Measurements from ENCODE around the gene DENND1A.
A peak's percentile ranks its signal among the peaks of the same experiment; 100 is the strongest.

DENND1A gene

DNA sequence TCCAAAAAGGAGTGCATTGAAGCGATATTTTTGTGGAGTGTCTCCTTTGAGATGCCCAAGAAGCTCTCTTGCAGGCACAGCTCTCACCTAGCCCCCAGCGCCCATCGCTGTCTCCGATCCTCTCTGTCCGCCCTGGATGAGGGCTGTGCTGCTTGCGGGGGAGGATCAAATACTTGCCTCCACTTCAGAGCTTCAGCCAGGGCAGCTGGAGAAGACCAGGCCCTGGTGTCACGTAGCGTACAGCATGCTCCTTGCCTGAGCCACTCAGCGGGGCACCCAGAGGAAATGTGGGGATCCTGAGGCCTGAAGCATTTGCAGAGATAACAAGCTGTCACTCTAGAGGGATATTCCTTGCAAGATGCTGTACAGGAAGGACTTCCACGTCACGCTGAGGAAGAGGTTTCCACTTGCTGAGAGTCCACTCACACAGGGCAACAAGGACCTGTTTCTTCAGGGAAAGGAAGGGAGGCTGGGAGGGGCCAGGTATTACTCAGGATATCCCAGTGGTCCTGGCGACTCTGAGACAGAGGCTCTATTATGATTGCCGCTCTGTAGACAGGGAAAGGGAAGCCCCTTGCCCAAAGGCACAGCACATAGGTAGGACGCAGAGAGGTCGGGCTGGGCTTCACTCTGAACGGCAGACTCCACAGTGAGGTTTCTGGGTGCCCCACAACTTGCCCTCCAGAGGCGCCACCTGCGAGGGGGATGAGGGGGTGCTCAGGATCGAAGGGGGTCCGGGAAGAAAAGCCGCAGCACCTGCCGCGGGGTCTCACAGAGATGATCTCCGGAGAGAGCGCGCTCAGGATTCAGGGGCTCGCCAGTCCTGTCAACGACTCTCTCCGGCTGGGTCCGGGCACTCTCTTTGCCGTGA is 510.0 kb downstream of the DENND1A start:
- Mint-ChIP-seq H3K27me3 (ENCODE audit: low read depth, poor library complexity) (peaks cover 11% of the 10 kb centered on the region), H3K4me3 (no peak overlapping the region), H3K9me3 (no peaks in the 10 kb centered on the region), H3K27ac (no peak overlapping the region), H3K36me3 (ENCODE audit: low read depth) (peaks cover 4% of the 10 kb centered on the region), H3K4me1 (peaks cover 73% of the 10 kb centered on the region)
- no peak for DNase-seq
- TF ChIP-seq, protein P1, sequence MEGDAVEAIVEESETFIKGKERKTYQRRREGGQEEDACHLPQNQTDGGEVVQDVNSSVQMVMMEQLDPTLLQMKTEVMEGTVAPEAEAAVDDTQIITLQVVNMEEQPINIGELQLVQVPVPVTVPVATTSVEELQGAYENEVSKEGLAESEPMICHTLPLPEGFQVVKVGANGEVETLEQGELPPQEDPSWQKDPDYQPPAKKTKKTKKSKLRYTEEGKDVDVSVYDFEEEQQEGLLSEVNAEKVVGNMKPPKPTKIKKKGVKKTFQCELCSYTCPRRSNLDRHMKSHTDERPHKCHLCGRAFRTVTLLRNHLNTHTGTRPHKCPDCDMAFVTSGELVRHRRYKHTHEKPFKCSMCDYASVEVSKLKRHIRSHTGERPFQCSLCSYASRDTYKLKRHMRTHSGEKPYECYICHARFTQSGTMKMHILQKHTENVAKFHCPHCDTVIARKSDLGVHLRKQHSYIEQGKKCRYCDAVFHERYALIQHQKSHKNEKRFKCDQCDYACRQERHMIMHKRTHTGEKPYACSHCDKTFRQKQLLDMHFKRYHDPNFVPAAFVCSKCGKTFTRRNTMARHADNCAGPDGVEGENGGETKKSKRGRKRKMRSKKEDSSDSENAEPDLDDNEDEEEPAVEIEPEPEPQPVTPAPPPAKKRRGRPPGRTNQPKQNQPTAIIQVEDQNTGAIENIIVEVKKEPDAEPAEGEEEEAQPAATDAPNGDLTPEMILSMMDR (IDR thresholded peaks at IDR 0.05) = no peak

DNA sequence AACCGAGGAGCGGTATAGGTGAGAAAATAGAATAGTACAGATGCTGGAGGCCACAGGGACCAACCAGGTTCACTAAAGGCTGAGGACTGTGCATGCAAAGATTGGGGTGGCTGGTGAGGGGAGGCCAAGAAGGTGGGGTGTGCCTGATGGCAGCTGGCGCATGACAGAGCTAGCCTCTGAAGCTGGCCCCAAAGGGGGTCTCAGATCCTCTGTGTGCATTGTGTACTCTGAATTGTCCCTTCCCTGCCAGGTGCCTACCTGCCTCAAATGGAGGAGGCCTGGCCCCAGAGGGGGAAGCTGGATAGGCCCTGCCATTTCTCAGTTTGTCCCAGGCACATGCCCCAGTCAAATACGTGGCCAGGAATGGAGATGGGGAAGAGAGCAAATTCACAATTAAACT is 510.8 kb downstream of the DENND1A start:
- H3K4me3 Mint-ChIP-seq = no peak overlapping the region

DNA sequence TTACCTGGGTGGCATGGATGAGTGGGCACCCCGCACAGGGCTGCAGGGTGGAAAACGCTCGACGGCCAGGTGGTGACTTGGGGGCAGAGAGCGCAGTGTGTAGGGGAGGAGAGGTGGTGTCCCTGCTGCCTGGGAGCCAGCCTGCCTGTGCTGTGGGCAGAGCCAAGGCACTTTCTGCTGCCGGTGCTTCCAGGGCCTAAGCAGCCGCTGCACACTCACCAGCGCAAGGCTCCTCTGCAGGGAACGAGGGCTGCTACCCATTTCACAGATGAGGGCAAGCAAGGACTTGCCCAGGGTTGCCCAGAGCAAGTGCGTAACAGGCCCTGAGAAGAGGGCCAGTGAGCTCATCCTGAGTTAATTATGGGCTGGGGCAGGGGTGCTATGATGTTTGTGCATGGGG is 511.4 kb downstream of the DENND1A start:
- peaks cover 82% of the 10 kb centered on the region for H3K4me1 Mint-ChIP-seq
- DNase-seq = no peak
- H3K9me3 Mint-ChIP-seq = no peaks in the 10 kb centered on the region
- H3K27ac Mint-ChIP-seq = peak overlapping the region; percentile 74
- H3K36me3 Mint-ChIP-seq (ENCODE audit: low read depth) = peaks cover 4% of the 10 kb centered on the region
- H3K27me3 Mint-ChIP-seq (ENCODE audit: low read depth, poor library complexity) = peaks cover 8% of the 10 kb centered on the region
- TF ChIP-seq, protein P1 (IDR thresholded peaks at IDR 0.05) = no peak
- no peak overlapping the region for H3K4me3 Mint-ChIP-seq

More for the DNA sequence above, 510.8 kb downstream of the DENND1A start:
- peak overlapping the region; percentile 46 for H3K27ac Mint-ChIP-seq
- H3K9me3 Mint-ChIP-seq = no peaks in the 10 kb centered on the region
- DNase-seq = no peak
- H3K36me3 Mint-ChIP-seq (ENCODE audit: low read depth) = peaks cover 4% of the 10 kb centered on the region
- peaks cover 8% of the 10 kb centered on the region for H3K27me3 Mint-ChIP-seq (ENCODE audit: low read depth, poor library complexity)
- peaks cover 82% of the 10 kb centered on the region for H3K4me1 Mint-ChIP-seq
- TF ChIP-seq, protein P1 (IDR thresholded peaks at IDR 0.05) = no peak

DNA sequence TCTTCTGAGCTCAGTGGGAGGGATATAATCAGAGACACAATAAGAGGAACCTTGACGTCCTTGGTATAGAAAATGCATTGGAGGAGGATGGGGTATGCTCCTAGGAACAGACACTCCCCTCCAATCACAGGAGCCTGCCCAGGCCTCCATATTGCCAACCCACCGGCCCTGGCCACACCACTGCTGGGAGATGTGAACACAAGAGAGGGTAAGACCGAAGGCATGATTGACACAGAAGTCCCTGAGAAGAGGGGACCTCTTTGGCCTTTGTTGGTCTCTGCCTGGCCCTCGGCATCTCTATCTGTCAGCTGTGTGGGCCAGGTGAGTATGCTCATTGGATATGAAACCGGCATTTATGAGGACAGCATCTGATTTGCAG is 511.9 kb downstream of the DENND1A start:
- no peak for DNase-seq
- H3K27ac Mint-ChIP-seq = peak overlapping the region; percentile 74
- H3K9me3 Mint-ChIP-seq = no peaks in the 10 kb centered on the region
- peaks cover 8% of the 10 kb centered on the region for H3K27me3 Mint-ChIP-seq (ENCODE audit: low read depth, poor library complexity)
- H3K4me3 Mint-ChIP-seq = no peak overlapping the region
- H3K4me1 Mint-ChIP-seq = peaks cover 82% of the 10 kb centered on the region
- H3K36me3 Mint-ChIP-seq (ENCODE audit: low read depth) = peaks cover 4% of the 10 kb centered on the region
- TF ChIP-seq, protein P1 (IDR thresholded peaks at IDR 0.05) = no peak

DNA sequence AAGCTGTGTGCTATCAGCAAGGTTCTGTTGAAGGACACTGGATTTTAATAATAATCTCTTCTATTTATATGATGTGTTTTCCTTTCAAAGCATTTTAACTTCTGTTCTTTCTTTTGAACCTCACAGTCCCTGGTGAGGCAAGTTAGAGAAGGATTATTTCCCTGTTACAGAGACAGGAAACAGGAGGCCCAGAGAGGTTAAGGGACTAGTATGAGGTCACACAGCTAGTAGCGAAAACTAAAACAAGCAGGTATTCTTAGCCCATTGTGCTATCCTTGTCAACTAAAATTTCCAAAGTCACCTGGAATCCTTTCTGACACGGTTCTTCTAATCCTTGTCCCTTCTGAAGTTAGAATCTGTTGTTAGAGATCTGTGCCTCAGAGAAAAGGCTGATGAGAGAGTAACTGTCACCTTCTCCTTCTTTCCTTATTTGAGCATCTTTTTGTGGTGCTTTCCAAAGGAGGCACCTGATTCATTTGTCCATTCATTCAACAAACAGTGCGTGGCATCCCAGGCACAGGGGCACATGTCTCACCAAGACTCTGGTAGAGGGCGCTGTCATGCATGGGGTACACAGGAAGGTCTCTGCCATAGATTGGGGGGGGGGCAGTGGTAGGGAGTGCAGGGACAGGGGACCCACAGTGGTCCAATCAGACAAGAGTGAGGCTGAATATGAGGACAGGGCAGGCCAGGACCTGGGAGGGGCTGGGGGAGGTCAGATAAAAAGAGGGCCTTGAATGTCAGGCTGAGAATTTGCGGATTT is 512.5 kb downstream of the DENND1A start:
- H3K27me3 Mint-ChIP-seq (ENCODE audit: low read depth, poor library complexity) = peaks cover 8% of the 10 kb centered on the region
- DNase-seq = no peak
- peaks cover 79% of the 10 kb centered on the region for H3K4me1 Mint-ChIP-seq
- no peaks in the 10 kb centered on the region for H3K9me3 Mint-ChIP-seq
- TF ChIP-seq, protein P1 (IDR thresholded peaks at IDR 0.05) = no peak
- peaks cover 4% of the 10 kb centered on the region for H3K36me3 Mint-ChIP-seq (ENCODE audit: low read depth)
- no peak overlapping the region for H3K4me3 Mint-ChIP-seq
- no peak overlapping the region for H3K27ac Mint-ChIP-seq
